GM18870 (cell line): ENCODE data around the gene UBE3C.
"Not testable (repeated sequence)": the region's sequence is repeated elsewhere in the genome, so short reads cannot be mapped to it uniquely, and the experiment has no call there.

Experiments used
- ATAC-seq: cut with Tn5 transposase; IDR thresholded peaks from one replicate; pipeline ENCODE4 v1.9.1; 2021; ENCODE audit warnings: moderate library complexity; ENCODE audit not compliant: unreplicated experiment

Gene UBE3C

DNA sequence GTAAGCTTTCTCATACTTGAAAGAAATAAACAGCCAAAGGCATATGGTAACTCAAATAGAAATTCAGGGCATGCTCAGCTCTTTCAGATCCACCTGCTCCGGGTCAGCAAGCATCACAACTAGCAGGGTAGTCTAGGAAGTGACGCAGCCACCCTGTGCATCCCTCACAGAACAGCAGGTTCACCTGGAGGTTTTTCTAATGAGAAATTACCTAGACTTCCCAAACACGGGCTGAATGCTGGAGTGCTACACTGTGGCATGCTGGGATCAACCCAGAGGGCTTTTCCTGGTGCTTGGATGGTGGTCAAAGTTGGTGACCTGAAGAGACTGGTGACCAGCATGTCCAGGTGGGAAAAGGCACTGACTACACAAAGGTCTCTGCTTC, 131.3 kb downstream of the UBE3C start:
- no peak for ATAC-seq

DNA sequence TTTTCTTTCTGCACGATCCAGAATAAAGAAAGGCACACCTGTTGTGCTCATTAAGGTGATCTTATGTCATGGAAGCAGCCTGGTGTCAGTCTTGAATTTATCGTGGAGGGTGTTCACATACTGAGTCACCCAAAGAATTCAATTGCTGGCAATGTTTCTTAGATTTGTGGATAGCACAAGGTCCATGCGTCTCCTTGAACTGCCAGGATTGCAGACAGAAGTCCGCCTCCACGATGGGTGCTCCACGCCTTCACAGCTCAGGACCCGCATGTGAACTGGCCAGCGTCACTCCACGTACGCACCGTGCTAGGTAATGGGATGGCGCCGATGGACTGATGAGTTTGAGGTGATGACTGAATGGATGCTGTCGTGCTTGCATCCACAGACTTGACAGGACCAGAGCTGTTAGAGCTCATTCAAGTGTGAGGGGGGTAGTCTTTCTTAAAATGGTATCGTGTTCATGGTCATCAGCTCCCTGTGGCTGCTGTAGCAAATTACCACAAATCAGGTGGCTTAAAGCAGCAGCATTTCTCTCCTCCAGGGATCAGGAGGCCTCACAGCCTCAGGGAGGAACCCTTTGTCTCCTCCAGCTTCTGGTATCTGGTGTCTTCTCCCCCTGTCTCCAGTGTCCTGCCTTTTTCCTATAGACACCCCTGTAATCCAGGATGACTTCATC, 132.7 kb downstream of the UBE3C start:
- no peak for ATAC-seq

DNA sequence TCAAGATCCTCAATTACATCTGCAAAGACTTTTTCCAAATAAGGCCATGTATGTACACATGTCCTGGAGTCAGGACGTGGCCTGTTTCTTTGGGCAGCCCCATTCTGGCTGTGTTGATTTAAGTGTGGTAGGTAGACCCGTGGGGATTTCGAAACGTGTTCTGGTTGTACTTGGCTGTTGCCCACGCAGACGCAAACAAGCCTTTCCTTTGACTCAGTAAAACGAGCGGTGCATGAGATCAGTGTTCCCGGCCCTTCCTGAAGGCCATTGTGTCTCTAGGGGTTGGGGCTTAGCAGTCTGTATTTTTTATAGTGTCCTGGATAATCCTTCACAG, 133.2 kb downstream of the UBE3C start:
- ATAC-seq = no peak

DNA sequence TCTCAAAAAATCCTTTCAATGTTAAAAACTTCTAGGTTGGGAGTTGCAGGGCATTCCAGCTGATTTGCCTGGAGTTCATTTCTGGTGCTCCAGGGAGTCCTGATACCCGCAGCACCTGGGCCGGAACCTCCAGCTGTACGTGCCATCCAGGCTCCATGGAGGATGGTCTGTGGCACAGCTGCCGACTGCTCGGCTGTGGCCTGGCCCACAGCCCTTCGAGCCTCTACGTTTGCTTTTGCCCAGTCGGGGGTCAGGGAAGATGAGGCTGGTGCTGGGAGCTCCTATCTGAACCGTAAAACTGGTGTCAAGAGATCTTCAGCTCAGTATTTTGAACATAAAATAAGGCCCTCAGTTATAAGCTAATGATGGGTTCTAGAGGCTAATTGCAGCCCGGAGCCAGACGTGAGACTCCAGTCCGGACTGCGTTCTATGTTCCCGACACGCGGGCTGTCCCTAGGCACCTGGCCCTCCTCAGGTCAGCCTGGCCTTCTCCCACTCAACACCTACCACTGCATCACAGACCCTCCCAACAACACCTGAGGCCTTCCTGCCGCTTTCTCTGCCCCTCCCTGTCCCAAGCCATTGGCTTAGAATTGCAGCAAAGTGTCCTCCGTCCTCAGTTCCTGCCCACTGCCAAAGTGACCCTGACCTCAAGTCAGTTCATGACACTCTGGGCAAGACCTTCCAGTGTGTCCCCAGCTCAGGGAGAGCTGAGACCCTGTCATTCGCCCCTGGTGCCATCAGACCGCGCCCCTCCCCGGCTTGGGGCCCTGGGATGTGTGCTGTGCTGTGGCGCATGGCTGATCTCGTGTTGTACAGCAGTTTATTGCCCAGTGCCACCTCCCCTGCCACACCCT, 133.9 kb downstream of the UBE3C start:
- ATAC-seq = no peak

DNA sequence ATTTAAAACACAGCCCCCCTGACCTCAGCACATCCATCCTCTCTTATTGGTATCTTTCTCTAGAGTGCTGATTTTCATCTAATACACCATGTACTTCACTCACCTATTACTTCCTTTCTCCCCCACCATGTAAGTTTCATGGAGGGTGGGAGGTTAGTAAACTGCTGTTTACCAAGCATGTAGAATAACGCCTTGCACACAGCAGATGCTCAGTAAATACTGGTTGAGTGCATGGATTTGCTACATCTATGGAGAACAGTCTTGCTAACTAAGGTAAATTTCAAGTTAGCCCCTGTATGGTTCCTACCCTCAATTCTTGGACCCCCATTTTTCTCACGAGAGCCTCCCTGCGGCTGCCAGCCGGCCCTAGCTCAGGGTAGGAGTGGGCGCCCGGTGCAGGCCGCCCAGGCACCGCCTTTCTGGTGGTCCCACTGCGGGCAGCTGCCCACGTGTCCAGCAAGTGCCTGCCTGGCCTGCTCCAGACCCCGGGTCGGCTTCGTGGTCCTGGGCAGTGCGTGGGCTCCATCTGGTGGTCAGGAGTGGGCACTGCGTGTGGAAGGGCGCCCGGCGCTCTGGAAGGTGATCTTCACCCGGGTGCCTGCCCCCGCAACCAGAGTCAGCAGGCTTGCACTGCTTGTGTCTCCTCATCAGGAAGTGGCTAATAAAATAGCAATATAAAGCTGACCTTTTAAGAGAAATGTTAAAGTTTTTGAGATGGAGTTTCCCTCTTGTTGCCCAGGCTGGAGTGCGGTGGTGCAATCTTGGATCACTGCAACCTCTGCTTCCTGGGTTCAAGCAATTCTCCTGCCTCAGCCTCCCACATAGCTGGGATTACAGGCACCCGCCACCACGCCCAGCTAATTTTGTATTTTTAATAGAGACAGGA, 134.7 kb downstream of the UBE3C start:
- ATAC-seq = no peak

DNA sequence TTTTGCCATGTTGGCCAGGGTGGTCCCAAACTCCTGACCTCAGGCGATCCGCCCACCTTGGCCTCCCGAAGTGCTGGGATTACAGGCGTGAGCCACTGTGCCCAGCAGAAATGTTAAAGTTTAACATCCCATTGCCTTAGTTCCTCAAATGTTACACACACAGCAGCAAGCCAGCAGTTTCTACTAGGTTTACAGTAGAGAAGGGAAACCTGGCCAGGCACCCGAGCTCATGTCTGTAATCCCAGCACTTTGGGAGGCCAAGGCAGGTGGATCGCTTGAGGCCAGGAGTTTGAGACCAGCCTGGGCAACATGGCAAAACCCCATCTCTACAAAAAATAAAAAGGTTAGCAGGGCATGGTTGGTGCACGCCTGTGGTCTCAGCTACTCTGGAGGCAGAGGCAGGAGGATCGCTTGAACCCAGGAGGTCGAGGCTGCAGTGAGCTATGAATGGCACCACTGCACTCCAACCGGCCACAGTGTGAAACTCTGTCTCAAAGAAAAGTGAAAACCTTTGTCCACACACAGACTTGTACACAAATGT, 135.4 kb downstream of the UBE3C start:
- ATAC-seq = not testable (repeated sequence)

DNA sequence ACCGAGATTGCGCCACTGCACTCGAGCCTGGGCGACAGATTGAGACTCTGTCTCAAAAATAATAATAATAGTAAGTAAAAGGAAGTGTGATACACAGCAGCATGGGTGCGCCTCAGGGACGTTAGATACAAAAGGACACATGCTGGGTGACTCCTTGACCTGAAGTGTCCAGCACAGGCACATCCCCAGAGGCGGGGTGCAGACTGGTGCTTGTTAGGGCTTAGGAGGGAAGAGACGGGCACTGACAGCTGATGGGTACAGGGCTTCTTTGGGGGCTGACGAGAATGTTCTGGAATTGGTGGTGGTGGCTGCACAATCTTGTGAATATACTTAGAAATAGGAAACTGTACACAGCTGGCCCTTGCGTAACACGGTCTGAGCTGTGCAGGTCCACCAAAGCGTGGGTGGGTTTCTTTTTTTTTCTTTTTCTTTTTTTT, 136.3 kb downstream of the UBE3C start:
- ATAC-seq = no peak

DNA sequence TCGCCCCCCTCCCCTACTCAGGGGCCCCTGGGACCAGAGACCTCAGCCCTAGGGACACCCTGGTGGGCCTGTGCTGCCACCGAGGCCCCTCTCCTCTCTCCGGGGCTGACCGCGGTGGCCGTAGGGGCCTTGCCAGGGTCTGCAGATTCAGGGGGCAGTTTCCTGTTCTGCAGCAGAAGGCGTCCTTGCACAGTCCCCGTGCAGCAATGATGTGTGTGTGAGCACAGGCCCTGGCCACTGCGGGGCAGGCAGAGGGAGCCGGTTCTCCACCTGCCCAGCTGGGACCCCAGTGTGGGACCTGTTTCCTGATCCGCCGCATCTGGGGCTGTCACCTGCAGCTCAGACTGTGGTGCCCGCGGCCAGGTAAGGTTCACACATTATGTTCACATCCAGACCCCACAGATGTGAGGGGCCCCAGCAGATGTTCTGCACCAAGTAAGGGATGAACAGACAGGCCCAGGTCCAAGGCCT, 137.4 kb downstream of the UBE3C start:
- ATAC-seq = no peak

DNA sequence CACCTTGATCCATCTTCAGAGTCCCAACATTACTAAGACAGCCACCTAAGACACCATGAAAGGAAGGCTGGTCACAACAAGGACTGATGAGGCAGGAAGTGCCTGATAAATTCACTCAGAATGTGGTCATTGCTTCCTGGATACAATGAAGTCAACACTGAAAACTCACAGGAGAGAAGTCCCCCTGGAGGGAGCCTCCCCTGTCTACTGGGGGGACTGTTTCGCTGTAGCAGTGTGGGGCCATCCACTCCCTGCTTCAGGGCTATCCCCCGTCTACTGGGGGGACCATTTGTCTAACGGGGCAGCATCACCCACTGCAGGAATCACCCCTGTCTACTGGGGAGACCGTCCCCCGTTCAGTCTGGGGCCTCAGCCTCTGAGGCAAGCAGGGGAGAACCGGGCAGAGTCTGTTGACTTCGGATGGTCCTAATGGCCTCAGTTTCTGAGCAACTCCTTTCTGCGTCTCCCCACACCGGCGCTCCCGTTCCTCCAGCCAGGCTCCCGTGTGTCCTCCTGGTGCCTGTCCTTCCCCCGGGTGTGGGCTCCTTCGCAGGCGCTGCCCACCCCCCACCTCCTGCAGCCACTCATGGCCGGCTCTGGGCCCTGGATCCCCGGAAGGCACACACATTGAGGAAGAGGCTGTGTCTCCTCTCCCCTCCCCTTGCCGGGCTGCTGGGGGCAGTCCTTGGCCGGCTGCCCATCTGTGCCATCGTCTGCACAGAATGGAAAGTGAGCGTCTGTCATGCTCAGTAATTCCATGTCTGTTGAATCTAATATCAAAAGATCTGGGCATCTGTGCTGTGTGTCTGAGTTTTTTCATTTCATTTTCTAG, 138.2 kb downstream of the UBE3C start:
- no peak for ATAC-seq

DNA sequence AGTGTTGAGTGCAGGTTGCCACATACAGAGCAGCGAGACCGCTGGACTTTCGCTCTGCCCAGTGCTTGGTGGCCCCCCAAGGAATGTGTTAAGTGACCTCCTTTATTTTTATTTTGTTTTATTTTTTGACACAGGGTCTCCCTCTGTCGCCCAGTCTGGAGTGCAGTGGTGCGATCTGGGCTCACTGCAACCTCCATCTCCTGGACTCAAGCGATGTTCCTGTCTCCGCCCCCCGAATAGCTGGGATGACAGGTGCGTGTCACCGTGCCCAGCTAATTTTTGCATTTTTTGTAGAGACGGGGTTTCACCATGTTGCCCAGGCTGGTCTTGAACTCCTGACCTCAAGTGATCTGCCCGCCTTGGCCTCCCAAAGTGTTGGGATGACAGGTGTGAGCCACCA, 138.8 kb downstream of the UBE3C start:
- ATAC-seq = not testable (repeated sequence)

DNA sequence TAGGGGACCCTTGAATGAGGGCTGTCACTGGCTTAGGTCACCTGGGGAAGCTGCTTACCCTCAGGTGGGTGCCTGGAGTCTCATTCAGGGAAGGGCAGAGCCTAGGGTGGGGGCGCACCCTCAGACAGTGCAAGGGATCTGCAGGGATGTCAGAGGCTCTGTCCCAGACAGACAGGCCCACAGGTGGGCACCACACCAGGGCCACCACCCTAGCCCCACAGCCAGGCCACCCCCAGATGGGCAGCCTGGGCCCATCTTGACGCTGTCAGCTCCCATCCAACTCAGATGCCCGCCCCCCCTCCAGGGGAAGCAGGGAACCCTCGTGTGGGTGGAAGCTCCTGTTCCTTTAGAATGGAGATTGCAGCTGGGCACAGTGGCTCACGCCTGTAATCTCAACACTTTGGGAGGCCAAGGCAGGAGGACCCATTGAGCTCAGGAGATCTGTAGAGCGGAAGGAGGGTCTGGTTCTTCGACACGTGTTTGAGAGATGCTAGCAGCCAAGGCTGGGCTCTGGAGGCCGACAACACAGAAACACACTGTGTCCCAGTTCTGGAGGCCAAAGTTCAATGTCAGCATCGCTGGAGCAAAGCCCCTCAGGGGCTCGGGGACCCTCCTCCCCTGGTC, 139.6 kb downstream of the UBE3C start:
- ATAC-seq = no peak

DNA sequence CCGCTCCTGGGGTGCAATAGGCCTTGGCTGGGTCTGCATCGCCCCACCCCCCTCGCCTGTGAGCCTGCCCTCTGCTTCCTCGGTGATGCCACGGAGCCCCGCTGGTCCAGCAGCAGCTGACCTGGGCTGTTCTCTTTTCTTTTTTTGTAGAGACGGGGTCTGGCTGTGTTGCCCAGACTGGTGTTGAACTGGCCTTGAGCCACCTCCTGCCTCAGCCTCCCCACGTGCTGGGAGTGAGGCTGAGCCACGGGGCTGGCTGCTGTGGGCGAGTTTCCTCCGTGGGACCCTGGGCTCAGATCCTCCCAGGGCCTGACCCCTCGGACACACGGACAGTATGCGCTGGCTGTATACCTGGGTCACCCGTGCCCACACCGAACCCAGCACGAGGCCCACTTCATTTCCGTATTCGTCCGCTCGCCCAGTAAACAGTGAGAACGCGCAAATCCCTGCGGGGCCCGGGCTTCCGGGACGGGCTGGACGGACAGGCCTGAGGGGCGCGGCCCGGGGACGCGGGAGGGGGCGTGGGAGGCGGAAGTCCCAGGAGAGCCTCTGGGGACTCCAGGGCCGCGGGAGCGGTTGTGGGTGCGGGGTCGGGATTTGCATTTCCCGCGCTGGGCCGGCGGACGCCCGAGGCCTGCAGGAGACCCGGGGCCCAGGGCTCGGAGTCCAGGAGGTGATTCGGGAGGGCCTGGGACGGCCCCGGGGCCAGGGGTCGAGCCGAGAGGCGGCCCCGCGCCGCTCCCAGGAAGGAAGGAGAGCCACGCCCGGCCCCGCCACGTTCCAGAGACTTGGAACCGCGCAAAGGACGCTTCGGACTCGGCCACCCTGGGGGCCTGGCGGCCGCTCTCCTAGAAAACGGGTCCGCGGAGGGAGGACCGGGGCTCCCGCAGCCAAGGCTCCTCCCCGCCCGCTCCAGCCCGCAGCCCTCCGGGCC, 140.3 kb downstream of the UBE3C start:
- ATAC-seq = no peak

DNA sequence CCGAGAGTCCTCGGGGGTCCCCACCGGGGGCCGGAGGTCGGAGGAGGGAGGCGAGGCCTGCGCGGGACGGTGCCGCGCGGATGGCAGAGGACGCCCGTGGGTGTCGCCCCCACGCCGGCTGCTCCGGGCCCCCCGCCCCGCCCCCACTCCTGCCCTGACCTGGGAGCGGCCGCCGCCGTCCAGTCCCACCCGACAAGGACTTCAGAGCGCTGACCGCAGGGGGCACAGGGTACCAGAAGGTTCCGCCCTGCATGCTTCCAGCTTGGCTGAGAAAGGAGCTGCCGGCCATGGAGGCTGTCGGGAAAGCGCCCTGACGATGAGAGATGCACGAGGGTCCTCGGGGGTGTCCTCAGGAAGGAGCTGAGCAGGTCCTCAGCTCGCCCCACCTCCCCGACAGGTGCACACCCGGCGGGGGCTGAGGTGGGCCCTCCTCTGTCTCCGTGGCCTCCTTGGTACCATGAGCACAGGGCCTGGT, 141.1 kb downstream of the UBE3C start:
- no peak for ATAC-seq

DNA sequence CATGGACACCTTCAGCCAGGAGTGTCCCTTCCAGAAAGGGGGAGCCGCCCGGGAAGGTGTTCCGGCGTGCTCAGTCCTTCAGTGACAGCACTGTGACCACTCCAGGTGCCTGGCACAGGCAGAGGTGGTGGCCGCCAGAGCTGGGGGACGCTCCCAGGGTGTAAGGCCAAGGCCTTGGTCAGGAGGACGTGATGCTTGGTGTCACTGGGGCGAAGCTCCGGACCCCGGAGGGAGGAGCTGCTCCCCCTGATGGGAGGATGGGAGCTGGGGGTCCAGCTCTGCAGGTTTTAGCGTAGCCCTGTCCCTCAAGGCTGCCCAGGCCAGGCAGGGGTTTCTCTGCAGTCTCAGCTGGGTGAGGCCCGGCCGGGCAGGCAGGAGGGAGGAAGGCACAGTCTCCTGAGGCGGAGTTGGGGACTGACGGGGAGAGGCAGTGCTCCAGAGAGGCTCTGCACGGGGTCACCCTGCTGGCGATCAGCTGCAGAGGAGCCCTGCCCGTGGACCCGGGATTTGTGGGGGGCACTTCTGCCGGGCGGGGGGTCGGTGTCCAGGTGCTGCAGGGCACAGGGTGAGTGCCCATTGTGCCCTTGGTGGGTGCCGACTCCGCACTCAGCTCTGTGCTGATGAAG, 141.6 kb downstream of the UBE3C start:
- ATAC-seq = no peak

DNA sequence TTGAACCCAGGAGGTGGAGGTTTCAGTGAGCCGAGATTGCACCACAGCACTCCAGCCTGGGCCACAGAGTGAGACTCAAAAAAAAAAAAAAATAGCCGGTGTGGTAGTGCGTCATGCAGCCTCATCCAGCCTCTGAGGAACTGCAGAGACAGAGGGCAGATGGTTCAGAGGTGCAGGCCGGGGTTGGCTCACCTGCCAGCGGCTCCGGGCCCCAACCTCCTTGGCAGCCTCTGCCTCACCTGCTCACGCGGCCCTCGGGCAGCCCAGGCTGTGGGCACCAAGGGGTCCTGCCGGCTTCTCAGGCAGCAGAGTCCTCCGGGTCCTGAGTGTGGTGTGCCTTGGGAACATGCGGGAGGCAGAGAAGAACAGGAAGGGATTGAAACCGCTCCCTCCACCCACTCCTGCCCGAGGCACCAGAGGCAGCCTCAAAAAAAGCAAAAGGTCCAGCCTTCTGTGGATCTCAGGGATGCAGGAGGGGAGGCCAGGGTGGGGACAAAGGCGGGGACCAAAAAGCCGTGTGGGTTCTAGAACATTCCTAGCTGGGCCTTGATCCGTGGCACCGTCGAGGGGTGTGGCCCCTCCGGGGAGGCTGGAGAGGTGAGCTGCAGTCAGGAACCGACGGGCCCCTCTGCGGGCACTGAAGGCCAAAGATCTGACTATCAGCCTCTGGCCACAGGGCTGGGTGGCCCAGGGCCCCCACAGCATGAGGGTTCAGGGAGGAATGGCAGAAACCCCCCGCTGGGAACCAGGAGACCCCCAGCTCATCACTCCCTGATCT, 142.7 kb downstream of the UBE3C start:
- no peak for ATAC-seq

DNA sequence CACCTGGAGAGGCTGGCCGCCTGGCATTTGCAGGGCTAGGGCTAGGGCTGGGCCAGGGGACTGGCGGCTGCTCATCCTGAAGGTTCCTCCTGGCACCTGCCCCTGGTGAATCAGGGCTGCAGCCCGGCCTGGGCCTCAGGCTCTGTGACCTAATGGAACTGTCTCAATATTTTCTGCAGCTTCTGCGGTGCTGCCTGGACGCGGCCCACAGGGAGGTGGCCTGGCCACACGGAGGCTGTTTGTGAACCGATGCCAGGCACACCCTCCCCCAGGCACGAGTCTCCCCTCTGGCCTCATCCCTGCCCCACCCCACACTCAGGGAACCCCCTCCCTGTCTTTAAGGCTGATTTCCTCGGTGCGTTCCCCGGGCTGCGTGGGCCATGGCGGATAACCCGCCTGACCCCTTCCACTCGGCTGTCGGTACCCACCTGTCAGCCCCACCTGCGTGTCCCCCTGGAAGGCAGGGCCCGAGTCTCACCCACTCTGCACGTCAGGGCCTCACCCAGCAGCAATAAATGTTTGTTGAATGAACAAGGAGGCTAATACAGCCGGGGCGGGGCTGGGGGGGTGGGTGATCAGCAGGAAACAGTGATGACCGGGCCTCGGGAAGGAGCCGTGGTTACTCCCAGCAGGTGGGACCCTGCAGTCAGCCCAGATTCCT, 143.5 kb downstream of the UBE3C start:
- ATAC-seq = no peak
